Esophagus squamous epithelium (tissue), 4 donors: Measurements from ENCODE around the gene PRMT2.

ENCODE experiments used
- POLR2A ChIP-seq, 4 donors: fragments of 450-650 bp; IDR thresholded peaks; one replicate each; pipeline ENCODE4 v1.6.1; 2017; ENCODE audit warnings: antibody characterized with exemption in 4 of 4, mild to moderate bottlenecking in 4 of 4, moderate library complexity in 3 of 4
- TF ChIP-seq, protein P1 (sequence below), 6 experiments: fragments of 450-650 bp in 4 of 6; fragments of 200-600 bp in 2 of 6; sonication (generic) in 2 of 6; IDR thresholded peaks; one replicate each; pipeline ENCODE4 v1.5.1; 2016 to 2019; ENCODE audit warnings: antibody characterized with exemption in 6 of 6, mild to moderate bottlenecking in 4 of 6, moderate library complexity in 4 of 6

DNA sequence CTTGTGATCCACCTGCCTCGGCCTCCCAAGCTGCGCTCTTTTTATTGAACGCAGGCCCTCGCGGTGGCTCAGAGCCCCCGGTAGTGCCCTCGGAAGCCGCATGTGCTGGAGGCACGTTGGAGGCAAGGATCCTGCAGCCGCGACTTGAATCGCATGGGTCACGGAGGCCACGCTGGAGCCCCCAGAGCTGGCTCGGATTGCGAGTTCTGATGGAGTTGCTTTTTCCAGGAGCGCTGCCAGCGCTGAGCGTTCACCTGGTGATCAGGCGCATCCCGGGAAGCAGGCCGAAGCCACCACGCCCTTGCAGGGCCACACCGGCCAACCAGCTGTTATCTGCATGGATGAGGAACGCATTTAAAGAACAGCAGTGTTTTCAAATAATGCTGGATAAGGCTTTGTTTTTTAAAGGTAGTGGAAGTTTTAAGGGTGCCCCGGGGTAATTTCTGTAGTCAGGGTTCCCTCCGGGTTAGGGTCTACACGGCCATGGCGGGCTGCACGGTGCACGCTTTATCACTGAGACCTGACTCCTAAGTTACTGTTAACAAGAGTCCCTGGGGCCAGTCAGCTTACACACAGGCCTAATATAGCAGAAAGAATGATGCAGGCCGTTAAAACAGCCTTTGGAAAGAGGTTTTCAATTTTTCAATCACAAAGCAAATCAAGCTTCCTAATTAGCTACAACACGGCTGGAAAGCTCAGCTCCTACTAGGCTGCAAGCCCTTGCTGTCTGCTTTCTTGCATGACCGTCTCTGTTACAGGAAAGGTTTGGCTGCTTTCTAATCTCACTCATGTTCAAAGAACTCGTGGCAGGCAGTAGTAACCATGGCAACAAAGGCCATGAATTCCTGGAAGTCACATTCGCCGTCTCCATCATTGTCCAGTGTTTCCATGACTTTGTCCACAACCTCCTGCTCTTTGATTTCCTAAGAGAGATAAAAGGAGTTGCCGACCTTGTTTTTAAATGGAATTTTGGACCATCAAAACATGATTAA lies 36.6 kb upstream of the PRMT2 start:
- TF ChIP-seq POLR2A (IDR thresholded peaks at IDR 0.05), result no peak
- TF ChIP-seq, protein P1, sequence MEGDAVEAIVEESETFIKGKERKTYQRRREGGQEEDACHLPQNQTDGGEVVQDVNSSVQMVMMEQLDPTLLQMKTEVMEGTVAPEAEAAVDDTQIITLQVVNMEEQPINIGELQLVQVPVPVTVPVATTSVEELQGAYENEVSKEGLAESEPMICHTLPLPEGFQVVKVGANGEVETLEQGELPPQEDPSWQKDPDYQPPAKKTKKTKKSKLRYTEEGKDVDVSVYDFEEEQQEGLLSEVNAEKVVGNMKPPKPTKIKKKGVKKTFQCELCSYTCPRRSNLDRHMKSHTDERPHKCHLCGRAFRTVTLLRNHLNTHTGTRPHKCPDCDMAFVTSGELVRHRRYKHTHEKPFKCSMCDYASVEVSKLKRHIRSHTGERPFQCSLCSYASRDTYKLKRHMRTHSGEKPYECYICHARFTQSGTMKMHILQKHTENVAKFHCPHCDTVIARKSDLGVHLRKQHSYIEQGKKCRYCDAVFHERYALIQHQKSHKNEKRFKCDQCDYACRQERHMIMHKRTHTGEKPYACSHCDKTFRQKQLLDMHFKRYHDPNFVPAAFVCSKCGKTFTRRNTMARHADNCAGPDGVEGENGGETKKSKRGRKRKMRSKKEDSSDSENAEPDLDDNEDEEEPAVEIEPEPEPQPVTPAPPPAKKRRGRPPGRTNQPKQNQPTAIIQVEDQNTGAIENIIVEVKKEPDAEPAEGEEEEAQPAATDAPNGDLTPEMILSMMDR (IDR thresholded peaks at IDR 0.05), result no peak
